Esophagus squamous epithelium (tissue), 4 donors: ENCODE data around the gene LPO.

Experiments used
- POLR2A ChIP-seq, 4 donors: fragments of 450-650 bp; IDR thresholded peaks; one replicate each; pipeline ENCODE4 v1.6.1; 2017; ENCODE audit warnings: antibody characterized with exemption in 4 of 4, mild to moderate bottlenecking in 4 of 4, moderate library complexity in 3 of 4
- TF ChIP-seq, protein P1 (sequence below), 6 experiments: fragments of 450-650 bp in 4 of 6; fragments of 200-600 bp in 2 of 6; sonication (generic) in 2 of 6; IDR thresholded peaks; one replicate each; pipeline ENCODE4 v1.5.1; 2016 to 2019; ENCODE audit warnings: antibody characterized with exemption in 6 of 6, mild to moderate bottlenecking in 4 of 6, moderate library complexity in 4 of 6

DNA sequence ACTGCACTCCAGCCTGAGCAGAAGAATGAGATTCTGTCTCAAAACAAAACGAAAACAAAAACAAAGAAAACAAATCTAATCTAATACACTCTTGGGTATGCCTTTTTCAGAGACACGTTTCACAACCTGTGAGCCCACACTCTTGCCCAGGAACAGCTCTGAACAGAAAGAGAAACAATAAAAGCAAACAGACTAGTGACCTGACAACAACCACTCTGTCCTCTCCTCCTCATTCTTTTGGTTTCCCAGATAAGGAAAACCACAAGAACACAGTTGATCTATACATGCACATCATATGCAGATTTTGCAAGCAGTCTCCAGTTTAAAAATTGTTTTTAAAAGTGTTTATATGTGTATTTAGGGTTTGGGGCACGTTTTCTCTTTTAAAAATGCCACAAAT lies 20.6 kb upstream of the LPO start:
- TF ChIP-seq, protein P1, sequence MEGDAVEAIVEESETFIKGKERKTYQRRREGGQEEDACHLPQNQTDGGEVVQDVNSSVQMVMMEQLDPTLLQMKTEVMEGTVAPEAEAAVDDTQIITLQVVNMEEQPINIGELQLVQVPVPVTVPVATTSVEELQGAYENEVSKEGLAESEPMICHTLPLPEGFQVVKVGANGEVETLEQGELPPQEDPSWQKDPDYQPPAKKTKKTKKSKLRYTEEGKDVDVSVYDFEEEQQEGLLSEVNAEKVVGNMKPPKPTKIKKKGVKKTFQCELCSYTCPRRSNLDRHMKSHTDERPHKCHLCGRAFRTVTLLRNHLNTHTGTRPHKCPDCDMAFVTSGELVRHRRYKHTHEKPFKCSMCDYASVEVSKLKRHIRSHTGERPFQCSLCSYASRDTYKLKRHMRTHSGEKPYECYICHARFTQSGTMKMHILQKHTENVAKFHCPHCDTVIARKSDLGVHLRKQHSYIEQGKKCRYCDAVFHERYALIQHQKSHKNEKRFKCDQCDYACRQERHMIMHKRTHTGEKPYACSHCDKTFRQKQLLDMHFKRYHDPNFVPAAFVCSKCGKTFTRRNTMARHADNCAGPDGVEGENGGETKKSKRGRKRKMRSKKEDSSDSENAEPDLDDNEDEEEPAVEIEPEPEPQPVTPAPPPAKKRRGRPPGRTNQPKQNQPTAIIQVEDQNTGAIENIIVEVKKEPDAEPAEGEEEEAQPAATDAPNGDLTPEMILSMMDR (IDR thresholded peaks at IDR 0.05): no peak
- no peak for TF ChIP-seq POLR2A (IDR thresholded peaks at IDR 0.05)
